H1 (cell line): Measurements from ENCODE around the gene KLHL29. TPM values are rescaled to one million over a fixed set of nuclear protein-coding genes. Genes with fewer than 3 reads are reported as not detected.

Source experiments
- CTCF ChIA-PET: fragments of 300-600 bp; sonication (Branson Sonifier 250); formaldehyde crosslinking; loops from one replicate; lab custom pipeline; 2021; ENCODE audit not compliant: partially characterized antibody; lab: Charles Lee
- POLR2A ChIA-PET: fragments of 300-600 bp; sonication (Branson Sonifier 250); formaldehyde crosslinking; loops from one replicate; lab custom pipeline; 2021; ENCODE audit warnings: inconsistent platforms; ENCODE audit not compliant: partially characterized antibody; lab: Charles Lee
- DNase-seq, 2 experiments: peaks; one replicate each; pipeline versions ENCODE4 v3.0.0 to v3.0.0-alpha.2; 2010 to 2022; ENCODE audit warnings: low spot score in 2 of 2, low read depth in 1 of 2, mixed read lengths in 1 of 2
- FAIRE-seq: peaks from 2 replicates; lab custom pipeline; 2011; peaks lifted over from hg19 to GRCh38; lab: Jason Lieb, UNC
- H2AFZ ChIP-seq: 2 replicates; pipeline ENCODE4 v1.8.1; 2012; ENCODE audit warnings: low read length, inconsistent platforms
- H2AK5ac ChIP-seq: 2 replicates; pipeline ENCODE4 v1.6.1; 2013; ENCODE audit warnings: low read depth, low read length
- H2BK120ac ChIP-seq: replicated peaks from 2 replicates; pipeline ENCODE3; 2013; ENCODE audit warnings: low read depth, low read length, inconsistent platforms
- H2BK12ac ChIP-seq: 2 replicates; pipeline ENCODE4 v1.6.1; 2013; ENCODE audit warnings: low read depth, low read length
- H2BK15ac ChIP-seq: 2 replicates; pipeline ENCODE4 v1.6.1; 2013; ENCODE audit warnings: low read length
- H2BK20ac ChIP-seq: 2 replicates; pipeline ENCODE4 v1.6.1; 2013; ENCODE audit warnings: low read length
- H2BK5ac ChIP-seq: 2 replicates; pipeline ENCODE4 v1.6.1; 2013; ENCODE audit warnings: low read depth, low read length
- H3K14ac ChIP-seq: 2 replicates; pipeline ENCODE4 v1.6.1; 2013; ENCODE audit warnings: inconsistent platforms; ENCODE audit not compliant: insufficient read length
- H3K18ac ChIP-seq: 2 replicates; pipeline ENCODE4 v1.6.1; 2013; ENCODE audit warnings: low read length; ENCODE audit errors: extremely low read depth
- H3K23ac ChIP-seq: 2 replicates; pipeline ENCODE4 v1.6.1; 2013; ENCODE audit warnings: inconsistent platforms; ENCODE audit not compliant: insufficient read length
- H3K23me2 ChIP-seq: 2 replicates; pipeline ENCODE4 v1.6.1; 2013; ENCODE audit warnings: low read depth, low read length
- H3K27ac ChIP-seq: 2 replicates; pipeline ENCODE4 v1.6.1; 2011; ENCODE audit warnings: low read depth, low read length, inconsistent platforms
- H3K27me3 ChIP-seq, 4 experiments: replicated peaks in 1 of 4; 1 replicate in 1 of 4; 2 replicates in 3 of 4; pipeline versions ENCODE4 v1.6.1 to v1.8.1; 2011 to 2013; ENCODE audit warnings: low read length in 3 of 4, mild to moderate bottlenecking in 3 of 4, inconsistent platforms in 2 of 4, mixed read lengths in 2 of 4, moderate library complexity in 1 of 4; ENCODE audit not compliant: control insufficient read depth in 3 of 4, insufficient read depth in 3 of 4; ENCODE audit errors: extremely low read depth in 1 of 4
- H3K36me3 ChIP-seq, 4 experiments: 2 replicates each; pipeline versions ENCODE4 v1.6.1 to v1.8.1; 2011 to 2013; ENCODE audit warnings: mild to moderate bottlenecking in 4 of 4, low read length in 3 of 4, moderate library complexity in 2 of 4, control low read depth in 1 of 4, inconsistent platforms in 1 of 4; ENCODE audit not compliant: insufficient read depth in 4 of 4, control insufficient read depth in 2 of 4
- H3K4ac ChIP-seq: replicated peaks from 2 replicates; pipeline ENCODE3; 2013; ENCODE audit warnings: low read length, low read depth, mixed read lengths, inconsistent platforms; ENCODE audit not compliant: insufficient read length
- H3K4me1 ChIP-seq, 4 experiments: replicated peaks in 1 of 4; 1 replicate in 1 of 4; 2 replicates in 3 of 4; pipeline versions ENCODE4 v1.6.1 to v1.8.1; 2011 to 2013; ENCODE audit warnings: low read length in 3 of 4, inconsistent platforms in 2 of 4, mixed read lengths in 1 of 4; ENCODE audit not compliant: insufficient read depth in 4 of 4, control insufficient read depth in 3 of 4
- H3K4me2 ChIP-seq, 2 experiments: 2 replicates each; pipeline versions ENCODE4 v1.6.1 to v1.8.1; 2011 to 2013; ENCODE audit warnings: low read depth in 2 of 2, low read length in 2 of 2, control low read depth in 1 of 2, inconsistent platforms in 1 of 2, mild to moderate bottlenecking in 1 of 2; ENCODE audit not compliant: insufficient read depth in 1 of 2
- H3K4me3 ChIP-seq, 4 experiments: fragments of 200-600, 300-600 bp in 1 of 4; sonication (generic), shearing (Covaris generic), sonication (Bioruptor Twin) in 1 of 4; 2 replicates each; pipeline versions ENCODE4 v1.5.1 to v1.8.1; 2011 to 2016; ENCODE audit warnings: low read length in 4 of 4, low read depth in 3 of 4, control low read depth in 2 of 4, inconsistent platforms in 2 of 4, mild to moderate bottlenecking in 2 of 4, mixed read lengths in 1 of 4, moderate library complexity in 1 of 4; ENCODE audit not compliant: insufficient read depth in 2 of 4; ENCODE audit errors: extremely low read depth in 1 of 4
- H3K56ac ChIP-seq: replicated peaks from 2 replicates; pipeline ENCODE3; 2013; ENCODE audit warnings: low read depth, mild to moderate bottlenecking, mixed read lengths, low read length, inconsistent platforms; ENCODE audit not compliant: insufficient read length
- H3K79me1 ChIP-seq: 2 replicates; pipeline ENCODE4 v1.6.1; 2013; ENCODE audit warnings: low read depth, low read length, control low read depth
- H3K79me2 ChIP-seq, 2 experiments: 2 replicates each; pipeline versions ENCODE4 v1.6.1 to v1.8.1; 2012 to 2013; ENCODE audit warnings: low read length in 2 of 2, mild to moderate bottlenecking in 2 of 2, inconsistent platforms in 1 of 2; ENCODE audit not compliant: insufficient read depth in 2 of 2, control insufficient read depth in 1 of 2
- H3K9ac ChIP-seq, 4 experiments: replicated peaks in 1 of 4; 1 replicate in 1 of 4; 2 replicates in 3 of 4; pipeline versions ENCODE4 v1.6.1 to v1.8.1; 2011 to 2013; ENCODE audit warnings: low read depth in 3 of 4, low read length in 3 of 4, control low read depth in 2 of 4, mild to moderate bottlenecking in 2 of 4, moderate library complexity in 2 of 4, inconsistent platforms in 1 of 4; ENCODE audit errors: extremely low read depth in 1 of 4
- H3K9me3 ChIP-seq, 2 experiments: 2 replicates each; pipeline versions ENCODE4 v1.6.1 to v1.8.1; 2012 to 2013; ENCODE audit warnings: mild to moderate bottlenecking in 2 of 2, moderate library complexity in 2 of 2, control low read depth in 1 of 2, inconsistent platforms in 1 of 2, low read depth in 1 of 2, low read length in 1 of 2, mixed read lengths in 1 of 2; ENCODE audit not compliant: insufficient read depth in 2 of 2
- H4K20me1 ChIP-seq, 2 experiments: replicated peaks in 1 of 2; 2 replicates each; pipeline versions ENCODE3 to v1.8.1; 2011 to 2013; ENCODE audit warnings: inconsistent platforms in 2 of 2, low read length in 2 of 2, mild to moderate bottlenecking in 1 of 2; ENCODE audit not compliant: insufficient read depth in 2 of 2, control insufficient read depth in 1 of 2
- H4K5ac ChIP-seq: 2 replicates; pipeline ENCODE4 v1.6.1; 2013; ENCODE audit warnings: low read length, low read depth, mixed read lengths, inconsistent platforms; ENCODE audit not compliant: insufficient read length
- H4K8ac ChIP-seq: 2 replicates; pipeline ENCODE4 v1.8.0; 2013; ENCODE audit warnings: mild to moderate bottlenecking, moderate library complexity, low read length, inconsistent platforms; ENCODE audit not compliant: insufficient read depth; ENCODE audit errors: extremely low read depth
- H4K91ac ChIP-seq: replicated peaks from 2 replicates; pipeline ENCODE3; 2013; ENCODE audit warnings: low read length, mixed read lengths, inconsistent platforms; ENCODE audit not compliant: insufficient read length
- BRCA1 ChIP-seq: IDR thresholded peaks from 2 replicates; pipeline ENCODE4 v1.6.1; 2012; ENCODE audit warnings: low read depth, low read length, improper control_type of control experiment
- CBX5 ChIP-seq: fragments of 300-800, 300-1000 bp; sonication (generic); IDR thresholded peaks from 2 replicates; pipeline ENCODE4 v1.7.1; 2016; ENCODE audit warnings: antibody characterized with exemption, low read length, low read depth
- FOSL1 ChIP-seq: IDR thresholded peaks from 2 replicates; pipeline ENCODE4 v1.6.1; 2011; ENCODE audit warnings: mild to moderate bottlenecking, low read depth, low read length, moderate library complexity; ENCODE audit not compliant: insufficient read depth
- GTF2F1 ChIP-seq: IDR thresholded peaks from 2 replicates; pipeline ENCODE4 v1.6.1; 2012; ENCODE audit warnings: low read depth, low read length, improper control_type of control experiment, borderline replicate concordance
- KDM1A ChIP-seq: fragments of 200-600, 300-600 bp; sonication (generic); IDR thresholded peaks from 2 replicates; pipeline ENCODE4 v1.7.1; 2016; ENCODE audit warnings: mild to moderate bottlenecking, low read length, borderline replicate concordance
- KDM4A ChIP-seq: IDR thresholded peaks from one replicate; pipeline ENCODE4 v1.7.1; 2012; ENCODE audit warnings: low read depth, mild to moderate bottlenecking, moderate library complexity, low read length, inconsistent platforms; ENCODE audit not compliant: severe bottlenecking
- POLR2A ChIP-seq, 2 experiments: IDR thresholded peaks; 1 replicate in 1 of 2; 2 replicates in 1 of 2; pipeline ENCODE4 v1.6.1; 2011; ENCODE audit warnings: low read depth in 2 of 2, low read length in 2 of 2, mild to moderate bottlenecking in 2 of 2; ENCODE audit errors: control extremely low read depth in 1 of 2
- POU5F1 ChIP-seq: IDR thresholded peaks from 2 replicates; pipeline ENCODE4 v1.6.1; 2011; ENCODE audit warnings: low read depth, mild to moderate bottlenecking, low read length, moderate library complexity
- RBBP5 ChIP-seq: IDR thresholded peaks from 2 replicates; pipeline ENCODE4 v1.7.1; 2012; ENCODE audit warnings: low read depth, mild to moderate bottlenecking, inconsistent platforms, low read length, moderate library complexity, borderline replicate concordance
- SIN3A ChIP-seq, 2 experiments: IDR thresholded peaks in 1 of 2; conservative IDR thresholded peaks in 1 of 2; 2 replicates each; pipeline ENCODE4 v1.6.1; 2011 to 2012; ENCODE audit warnings: low read length in 2 of 2, improper control_type of control experiment in 1 of 2, low read depth in 1 of 2, mild to moderate bottlenecking in 1 of 2
- SIRT6 ChIP-seq: IDR thresholded peaks from one replicate; pipeline ENCODE4 v1.7.1; 2012; ENCODE audit warnings: low read length, inconsistent platforms
- TAF1 ChIP-seq: IDR thresholded peaks from 2 replicates; pipeline ENCODE4 v1.6.1; 2011; ENCODE audit warnings: mild to moderate bottlenecking, low read depth, low read length
- WGBS, 2 experiments: shearing (Covaris generic) in 1 of 2; methylation state at CpG; one replicate each; pipeline versions ENCODE4 v1.1.6 to v1.1.7; 2013 to 2015; ENCODE audit warnings: low lambda C conversion rate in 2 of 2, mixed read lengths in 2 of 2, inconsistent platforms in 1 of 2, low coverage in 1 of 2, missing lambda C conversion rate in 1 of 2; ENCODE audit not compliant: insufficient replicate concordance in 2 of 2, insufficient coverage in 1 of 2, insufficient read length in 1 of 2; ENCODE audit errors: extremely low coverage in 1 of 2, missing lambda C conversion rate in 1 of 2; 5-methylcytosine and 5-hydroxymethylcytosine counted together
- polyA plus RNA-seq, 7 experiments: library from polyadenylated mRNA; depleted of rRNA in 3 of 7; stranded (reverse) in 5 of 7; unstranded in 2 of 7; fragments of >200 nt in 5 of 7; fragments of 200-250 nt in 2 of 7; gene quantifications; 1 replicate in 5 of 7; 2 replicates in 1 of 7; 4 replicates in 1 of 7; pipeline versions ENCODE4 v1.2.1 to v1.2.3, GENCODE V29; 2011 to 2013; ENCODE audit warnings: missing spikeins in 2 of 7, mixed read lengths in 2 of 7
- total RNA-seq: library from RNA; stranded (reverse); fragmentation: NEBNext Ultra II Directional; extraction: Animal tissue kit (Norgen Biotek cat#: 25700); gene quantifications from 2 replicates; pipeline ENCODE4 v1.2.1, GENCODE V29; 2021
- TF ChIP-seq, protein P1 (sequence below): IDR thresholded peaks from 2 replicates; pipeline ENCODE4 v1.6.1; 2012; ENCODE audit warnings: inconsistent platforms

Gene KLHL29
- total and polyA plus RNA-seq, 2 of the 8 experiments (the other 6 are each of a cell fraction or from before 2014, with no cell fraction given): 1.1 to 4.7 TPM

DNA sequence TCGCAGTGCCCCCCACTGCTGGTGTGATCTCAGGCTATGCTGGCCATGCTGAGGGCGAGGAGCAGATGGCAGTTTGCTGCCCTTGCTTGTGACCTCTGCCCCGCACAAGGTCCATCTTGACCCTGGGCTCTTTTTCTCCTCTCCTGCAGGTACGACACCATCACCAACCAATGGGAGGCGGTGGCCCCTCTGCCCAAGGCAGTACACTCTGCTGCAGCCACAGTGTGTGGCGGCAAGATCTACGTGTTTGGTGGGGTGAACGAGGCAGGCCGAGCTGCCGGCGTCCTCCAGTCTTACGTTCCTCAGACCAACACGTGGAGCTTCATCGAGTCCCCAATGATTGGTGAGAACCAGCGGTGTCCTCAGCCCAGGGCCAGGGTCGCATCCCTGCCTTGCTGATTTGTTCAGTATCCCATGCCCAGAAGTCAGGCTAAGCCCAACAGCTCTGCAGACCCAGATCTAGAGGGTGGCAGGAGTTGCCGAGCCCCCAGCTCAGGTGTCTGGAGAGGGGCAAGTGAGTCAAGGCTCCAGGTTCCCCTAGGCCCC, 318.1 kb downstream of the KLHL29 start:
- H2AK5ac ChIP-seq: 0 out of 2 replicates have a peak overlapping the region, but pooled peaks have one; percentile 61
- no peaks in the 10 kb centered on the region for H3K36me3 ChIP-seq
- no peaks in the 10 kb centered on the region for H3K79me1 ChIP-seq
- no peaks in the 10 kb centered on the region for H3K27me3 ChIP-seq
- no peak overlapping the region for H2BK20ac ChIP-seq
- H3K23me2 ChIP-seq: no peaks in the 10 kb centered on the region
- no peak overlapping the region for H2BK15ac ChIP-seq
- FAIRE-seq: no peak
- no peak overlapping the region for H4K5ac ChIP-seq
- TF ChIP-seq BRCA1 (no peak), GTF2F1 (no peak), SIN3A (conservative IDR thresholded peaks at IDR 0.05 in 1 of 2, IDR thresholded peaks at IDR 0.05 in 1 of 2; ENCODE audit: low read depth in 1 of 2, low read length in 2 of 2) (no peak), CBX5 (no peak), POU5F1 (no peak), FOSL1 (no peak), SIRT6 (no peak), RBBP5 (no peak), KDM1A (no peak), POLR2A (IDR thresholded peaks at IDR 0.05; ENCODE audit: control extremely low read depth in 1 of 2, low read depth in 2 of 2, low read length in 2 of 2) (no peak), KDM4A (no peak), TAF1 (no peak)
- TF ChIP-seq, protein P1, sequence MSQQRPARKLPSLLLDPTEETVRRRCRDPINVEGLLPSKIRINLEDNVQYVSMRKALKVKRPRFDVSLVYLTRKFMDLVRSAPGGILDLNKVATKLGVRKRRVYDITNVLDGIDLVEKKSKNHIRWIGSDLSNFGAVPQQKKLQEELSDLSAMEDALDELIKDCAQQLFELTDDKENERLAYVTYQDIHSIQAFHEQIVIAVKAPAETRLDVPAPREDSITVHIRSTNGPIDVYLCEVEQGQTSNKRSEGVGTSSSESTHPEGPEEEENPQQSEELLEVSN: no peak
- POLR2A ChIA-PET: interaction anchor here (1.3 to 1.4 kb wide), 2 partner anchors 84 to 148 kb away, joined by 3 read pairs; no protein-coding TSS in a partner anchor
- H2BK120ac ChIP-seq: no peak overlapping the region
- H2BK12ac ChIP-seq: no peak overlapping the region
- H3K56ac ChIP-seq: no peak overlapping the region
- peaks cover 0 to 2% of the 10 kb centered on the region in 2 experiments for H4K20me1 ChIP-seq
- H4K91ac ChIP-seq: no peak overlapping the region
- no peak overlapping the region for H3K4me3 ChIP-seq
- peaks cover 0 to 13% (median 4%) of the 10 kb centered on the region in 4 experiments; a peak in 5 of 7 replicates for H3K4me1 ChIP-seq
- CTCF ChIA-PET: interaction anchor here (0.5 to 1.9 kb wide), 8 partner anchors 10 to 1088 kb away, joined by 3 to 5 read pairs (median 3); no protein-coding TSS in a partner anchor
- peak in 1 of 2 experiments; percentile 41 for DNase-seq
- H2AFZ ChIP-seq: no peak overlapping the region
- 91% methylated on average over 17 of the region's 17 CpGs; no CpG with 5 or more reads in 1 of the 2 experiments for WGBS, 2 experiments
- no peak overlapping the region for H3K18ac ChIP-seq
- 0 out of 4 replicates have a peak, but pooled peaks cover 0 to 2% of the 10 kb centered on the region in 2 experiments for H3K9me3 ChIP-seq
- no peak overlapping the region for H3K4me2 ChIP-seq
- no peak overlapping the region for H3K4ac ChIP-seq
- no peak overlapping the region for H4K8ac ChIP-seq
- no peaks in the 10 kb centered on the region for H3K79me2 ChIP-seq
- no peak overlapping the region for H2BK5ac ChIP-seq
- no peak overlapping the region for H3K9ac ChIP-seq
- H3K14ac ChIP-seq: no peak overlapping the region
- H3K27ac ChIP-seq: no peak overlapping the region
- H3K23ac ChIP-seq: no peak overlapping the region
